CD4-positive, alpha-beta memory T cell (primary cell): ENCODE data around the gene CCDC144A. TPM values are rescaled to one million over a fixed set of nuclear protein-coding genes. Genes with fewer than 3 reads are reported as not detected.
"Not testable (repeated sequence)": the region's sequence is repeated elsewhere in the genome, so short reads cannot be mapped to it uniquely, and the experiment has no call there.

Experiments
- CTCF ChIA-PET: fragments of 350-600 bp; sonication (Branson Sonifier 250); formaldehyde crosslinking; loops from one replicate; lab custom pipeline; 2021; ENCODE audit warnings: inconsistent platforms; ENCODE audit not compliant: partially characterized antibody; lab: Charles Lee
- POLR2A ChIA-PET: fragments of 350-600 bp; sonication (Branson Sonifier 250); formaldehyde crosslinking; loops from one replicate; lab custom pipeline; 2021; ENCODE audit not compliant: partially characterized antibody; lab: Charles Lee
- DNase-seq, 5 donors: peaks; one replicate each; pipeline versions ENCODE4 v3.0.0 to v3.0.0-alpha.2; 2020 to 2022; ENCODE audit warnings: mixed read lengths in 1 of 5
- H3K27ac ChIP-seq: one replicate; pipeline ENCODE4 v1.7.0; 2013; ENCODE audit warnings: low read depth, low read length
- H3K27me3 ChIP-seq: 2 replicates; pipeline ENCODE4 v1.7.0; 2013; ENCODE audit warnings: mild to moderate bottlenecking, low read length, moderate library complexity; ENCODE audit not compliant: insufficient read depth
- H3K36me3 ChIP-seq: 2 replicates; pipeline ENCODE4 v1.7.0; 2013; ENCODE audit warnings: mild to moderate bottlenecking, low read length, moderate library complexity; ENCODE audit not compliant: insufficient read depth
- H3K4me1 ChIP-seq: 2 replicates; pipeline ENCODE4 v1.7.0; 2013; ENCODE audit warnings: mild to moderate bottlenecking, low read length, moderate library complexity; ENCODE audit not compliant: insufficient read depth
- H3K4me3 ChIP-seq, 2 donors: one replicate each; pipeline ENCODE4 v1.7.0; 2013; ENCODE audit warnings: low read length in 2 of 2, mild to moderate bottlenecking in 1 of 2
- H3K9me3 ChIP-seq, 2 donors: one replicate each; pipeline ENCODE4 v1.7.0; 2013; ENCODE audit warnings: low read length in 2 of 2, control low read depth in 1 of 2; ENCODE audit not compliant: control insufficient read depth in 1 of 2
- H3K27ac Mint-ChIP-seq, 7 donors: one replicate each; pipeline ENCODE4 v1.8.0; 2020 to 2021; ENCODE audit warnings: mixed read lengths in 7 of 7, mild to moderate bottlenecking in 6 of 7, inconsistent platforms in 3 of 7, moderate library complexity in 3 of 7
- H3K27me3 Mint-ChIP-seq, 2 donors: one replicate each; pipeline ENCODE4 v1.8.0; 2020 to 2021; ENCODE audit warnings: mixed read lengths in 2 of 2
- H3K36me3 Mint-ChIP-seq, 2 donors: one replicate each; pipeline ENCODE4 v1.8.0; 2020 to 2021; ENCODE audit warnings: mixed read lengths in 2 of 2, inconsistent platforms in 1 of 2, mild to moderate bottlenecking in 1 of 2
- H3K4me1 Mint-ChIP-seq, 4 donors: one replicate each; pipeline ENCODE4 v1.8.0; 2020 to 2021; ENCODE audit warnings: mixed read lengths in 4 of 4, mild to moderate bottlenecking in 1 of 4
- H3K4me3 Mint-ChIP-seq, 8 donors: one replicate each; pipeline ENCODE4 v1.8.0; 2020 to 2021; ENCODE audit warnings: mixed read lengths in 8 of 8, mild to moderate bottlenecking in 7 of 8, moderate library complexity in 6 of 8, inconsistent platforms in 3 of 8
- H3K9me3 Mint-ChIP-seq, 8 donors: one replicate each; pipeline ENCODE4 v1.8.0; 2020 to 2021; ENCODE audit warnings: mixed read lengths in 8 of 8, mild to moderate bottlenecking in 5 of 8, inconsistent platforms in 3 of 8, moderate library complexity in 1 of 8
- intact Hi-C: fragments of 100-400 bp; cut with micrococcal nuclease; formaldehyde crosslinking; loops from one replicate; pipeline ENCODE4 v1.15.1; 2023
- polyA plus RNA-seq, 2 donors: library from polyadenylated mRNA; unstranded; fragments of 300-500 nt; fragmentation: Illumina TruSeq; gene quantifications; one replicate each; pipeline ENCODE4 v1.2.3, GENCODE V29; 2021
- total RNA-seq, 2 experiments: library from RNA; stranded (reverse); gene quantifications; one replicate each; pipeline ENCODE4 v1.2.3, GENCODE V29; 2021

CCDC144A gene
- total and polyA plus RNA-seq, 4 experiments from 2014 or later, result 3.2 to 9.9 (median 8.4) TPM; not detected in 1

GRCh38 chr17:16820979-16821543, 131.0 kb downstream of the CCDC144A start:
- CTCF ChIA-PET, result no interaction called here
- POLR2A ChIA-PET, result no interaction called here
- no peak overlapping the region for H3K4me3 ChIP-seq
- no peaks in the 10 kb centered on the region for H3K36me3 ChIP-seq
- Mint-ChIP-seq H3K27me3 (peaks cover 8 to 28% of the 10 kb centered on the region in 2 donors), H3K9me3 (peaks cover 0 to 3% (median 0%) of the 10 kb centered on the region in 8 donors), H3K36me3 (no peaks in the 10 kb centered on the region), H3K4me1 (no peaks in the 10 kb centered on the region), H3K4me3 (no peak overlapping the region), H3K27ac (no peak overlapping the region)
- no peaks in the 10 kb centered on the region for H3K4me1 ChIP-seq
- no peaks in the 10 kb centered on the region for H3K27me3 ChIP-seq
- intact Hi-C loops, result no loop called here
- no peak for DNase-seq
- no peaks in the 10 kb centered on the region for H3K9me3 ChIP-seq
- no peak overlapping the region for H3K27ac ChIP-seq

GRCh38 chr17:16822133-16822532, 132.1 kb downstream of the CCDC144A start:
- CTCF ChIA-PET, DNase-seq, H3K4me1 Mint-ChIP-seq, H3K27me3 ChIP-seq, intact Hi-C loops, H3K4me1 ChIP-seq, H3K9me3 ChIP-seq, H3K4me3 ChIP-seq, H3K36me3 ChIP-seq, H3K27ac Mint-ChIP-seq, H3K27ac ChIP-seq, H3K36me3 Mint-ChIP-seq, H3K4me3 Mint-ChIP-seq, POLR2A ChIA-PET: not testable (repeated sequence)
- Mint-ChIP-seq H3K27me3 (peaks cover 11 to 27% of the 10 kb centered on the region in 2 donors), H3K9me3 (peaks cover 0 to 11% (median 6%) of the 10 kb centered on the region in 8 donors)

GRCh38 chr17:16823768-16824406, 133.8 kb downstream of the CCDC144A start:
- DNase-seq, intact Hi-C loops, H3K4me3 ChIP-seq, POLR2A ChIA-PET, H3K4me1 Mint-ChIP-seq, H3K27ac Mint-ChIP-seq, H3K9me3 ChIP-seq, H3K27me3 ChIP-seq, H3K27ac ChIP-seq, H3K36me3 ChIP-seq, H3K4me1 ChIP-seq, CTCF ChIA-PET, H3K4me3 Mint-ChIP-seq, H3K36me3 Mint-ChIP-seq: not testable (repeated sequence)
- peaks cover 0 to 12% (median 7%) of the 10 kb centered on the region in 8 donors for H3K9me3 Mint-ChIP-seq
- H3K27me3 Mint-ChIP-seq, result peaks cover 6 to 15% of the 10 kb centered on the region in 2 donors

Other genes starting within 250 kb of the CCDC144A start
- 1 to 10 TPM; 5.4 to 5.7 TPM for gene LRRC75A, start 198.0 kb upstream of the CCDC144A start, total RNA-seq
- 1 to 10 TPM in 1 of 2 donors, under 1 TPM in 1; 0.72 to 2.5 TPM for gene LRRC75A, start 198.0 kb upstream of the CCDC144A start, polyA plus RNA-seq
- 10 to 100 TPM; 16.7 to 17.9 TPM for gene ZNF287, start 121.0 kb upstream of the CCDC144A start, total RNA-seq
- 10 to 100 TPM; 14.1 to 18.2 TPM for gene ZNF287, start 121.0 kb upstream of the CCDC144A start, polyA plus RNA-seq
- gene ZNF624, start 36.4 kb upstream of the CCDC144A start, total RNA-seq, result 10 to 100 TPM; 11.5 to 12.0 TPM
- 1 to 10 TPM; 1.9 to 3.2 TPM for gene ZNF624, start 36.4 kb upstream of the CCDC144A start, polyA plus RNA-seq